Measurements from ENCODE around the gene FSD1L.

GRCh38 chr9:105457560-105458294 is 9.9 kb downstream of the FSD1L start:
- no peak for TF ChIP-seq EZH2 (optimal IDR thresholded peaks at IDR 0.05; ENCODE audit: low read depth, low read length)
- TF ChIP-seq CTCF (IDR thresholded peaks at IDR 0.05; ENCODE audit: low read length), result no peak
